ENCODE measurements around the gene CTDNEP1.
A peak's percentile ranks its signal among the peaks of the same experiment; 100 is the strongest.
"Not testable (repeated sequence)": the region's sequence is repeated elsewhere in the genome, so short reads cannot be mapped to it uniquely, and the experiment has no call there.

Gene CTDNEP1

GRCh38 chr17:7248796-7249195, 2.7 kb downstream of the CTDNEP1 start:
- DNase-seq (ENCODE audit: low spot score): no peak

- DNase-seq (ENCODE audit: low spot score): no peak
Measured at GRCh38 chr17:7246779-7247178, 4.8 kb downstream of the CTDNEP1 start.

- not testable (repeated sequence) for DNase-seq (ENCODE audit: low spot score)
Measured at GRCh38 chr17:7243838-7244237, 7.7 kb downstream of the CTDNEP1 start.

- no peak for DNase-seq (ENCODE audit: low spot score)
Measured at GRCh38 chr17:7243453-7243729, 8.1 kb downstream of the CTDNEP1 start.

- peak; percentile 89 for DNase-seq (ENCODE audit: low spot score)
Measured at GRCh38 chr17:7242717-7243452, 8.6 kb downstream of the CTDNEP1 start.

- DNase-seq (ENCODE audit: low spot score): peak; percentile 92
Measured at GRCh38 chr17:7241783-7242716, 9.5 kb downstream of the CTDNEP1 start, which contains the start of gene GABARAP. Gene GABARAP (minus strand): TSS chr17:7242449. CDS start chr17:7242330, 119 bp downstream.

GRCh38 chr17:7241090-7241733, 10.3 kb downstream of the CTDNEP1 start:
- DNase-seq (ENCODE audit: low spot score): no peak

- DNase-seq (ENCODE audit: low spot score): no peak
Measured at GRCh38 chr17:7240375-7240774, 11.2 kb downstream of the CTDNEP1 start.

GRCh38 chr17:7239091-7240027, 12.2 kb downstream of the CTDNEP1 start, which contains the start of gene PHF23:
Gene PHF23 (minus strand): TSS chr17:7239457. CDS start chr17:7239279, 178 bp downstream.
- DNase-seq (ENCODE audit: low spot score): peak; percentile 99

GRCh38 chr17:7238420-7239090, 13.0 kb downstream of the CTDNEP1 start:
- DNase-seq (ENCODE audit: low spot score): no peak

- peak; percentile 85 for DNase-seq (ENCODE audit: low spot score)
Measured at GRCh38 chr17:7237761-7238419, 13.6 kb downstream of the CTDNEP1 start.

- DNase-seq (ENCODE audit: low spot score): no peak
Measured at GRCh38 chr17:7237266-7237760, 14.2 kb downstream of the CTDNEP1 start.

- DNase-seq (ENCODE audit: low spot score): no peak
Measured at GRCh38 chr17:7236808-7237207, 14.7 kb downstream of the CTDNEP1 start.

- DNase-seq (ENCODE audit: low spot score): no peak
Measured at GRCh38 chr17:7235693-7236665, 15.6 kb downstream of the CTDNEP1 start.

- DNase-seq (ENCODE audit: low spot score): peak; percentile 96
Measured at GRCh38 chr17:7234083-7234951, 17.2 kb downstream of the CTDNEP1 start, which contains the start of gene DVL2. Gene DVL2 (minus strand): TSS chr17:7234517. CDS start chr17:7234262, 255 bp downstream.

GRCh38 chr17:7233701-7234082, 17.8 kb downstream of the CTDNEP1 start:
- no peak for DNase-seq (ENCODE audit: low spot score)

GRCh38 chr17:7232114-7232513, 19.4 kb downstream of the CTDNEP1 start:
- DNase-seq (ENCODE audit: low spot score): no peak

- no peak for DNase-seq (ENCODE audit: low spot score)
Measured at GRCh38 chr17:7229504-7229903, 22.0 kb downstream of the CTDNEP1 start.
